Astrocyte of the cerebellum (primary cell): ENCODE measurements around the gene GRN.

ENCODE experiments used
- DNase-seq: peaks from one replicate; pipeline ENCODE4 v3.0.0-alpha.2; 2011; ENCODE audit warnings: low read depth
- H3K4me3 ChIP-seq: 2 replicates; pipeline ENCODE4 v1.5.1; 2011; ENCODE audit warnings: mild to moderate bottlenecking, low read depth, low read length, moderate library complexity
- CTCF ChIP-seq: IDR thresholded peaks from 2 replicates; pipeline ENCODE4 v1.5.1; 2012; ENCODE audit warnings: low read length, low read depth, moderate library complexity, mild to moderate bottlenecking; ENCODE audit errors: missing control alignments
- in situ Hi-C: cut with HindIII; loops from 2 replicates; pipeline ENCODE4 v1.10.0; 2017; ENCODE audit warnings: low sequenced_read_pairs

Gene GRN

GRCh38 chr17:44380767-44381166, 35.7 kb downstream of the GRN start:
- in situ Hi-C loops, result no loop called here
- TF ChIP-seq CTCF, result no peak
- no peak overlapping the region for H3K4me3 ChIP-seq
- no peak for DNase-seq

GRCh38 chr17:44381810-44382305, 36.8 kb downstream of the GRN start:
- no peak for TF ChIP-seq CTCF
- DNase-seq, result no peak
- in situ Hi-C loops, result no loop called here
- H3K4me3 ChIP-seq, result no peak overlapping the region

GRCh38 chr17:44382917-44383316, 37.8 kb downstream of the GRN start:
- DNase-seq, result no peak
- no peak overlapping the region for H3K4me3 ChIP-seq
- in situ Hi-C loops, result no loop called here
- no peak for TF ChIP-seq CTCF

GRCh38 chr17:44383363-44383762, 38.3 kb downstream of the GRN start:
- DNase-seq, result no peak
- no peak overlapping the region for H3K4me3 ChIP-seq
- in situ Hi-C loops, result no loop called here
- TF ChIP-seq CTCF, result no peak

- H3K4me3 ChIP-seq, result no peak overlapping the region
- in situ Hi-C loops, result no loop called here
- TF ChIP-seq CTCF, result no peak
- no peak for DNase-seq
Measured at GRCh38 chr17:44383861-44384260, 38.8 kb downstream of the GRN start.

- DNase-seq, result no peak
Measured at GRCh38 chr17:44384281-44384822, 39.2 kb downstream of the GRN start.

More at GRCh38 chr17:44384281-44384822, 39.2 kb downstream of the GRN start:
- H3K4me3 ChIP-seq, result no peak overlapping the region
- TF ChIP-seq CTCF, result no peak
- in situ Hi-C loops, result no loop called here
